Measurements from ENCODE around the gene SPATA9.

DNA sequence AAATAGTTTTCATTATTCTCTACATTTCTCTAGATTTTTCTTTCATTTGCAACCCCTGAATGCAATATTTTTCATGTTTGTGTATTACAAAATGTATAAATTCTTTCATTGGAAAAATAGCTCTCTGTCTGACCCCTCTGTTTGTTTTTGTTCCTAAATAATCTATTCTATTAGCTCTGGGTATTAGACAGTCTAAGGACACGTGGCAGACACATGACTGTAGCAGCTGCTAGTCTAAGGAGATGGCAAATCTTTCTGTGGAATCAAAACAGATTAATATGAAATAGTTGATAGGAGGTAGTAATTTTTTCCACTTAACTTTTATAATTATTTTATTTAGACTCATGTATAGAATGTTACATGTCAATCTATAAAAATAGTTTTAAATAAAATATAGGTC lies 21.4 kb upstream of the SPATA9 start:
- TF ChIP-seq, protein P1, sequence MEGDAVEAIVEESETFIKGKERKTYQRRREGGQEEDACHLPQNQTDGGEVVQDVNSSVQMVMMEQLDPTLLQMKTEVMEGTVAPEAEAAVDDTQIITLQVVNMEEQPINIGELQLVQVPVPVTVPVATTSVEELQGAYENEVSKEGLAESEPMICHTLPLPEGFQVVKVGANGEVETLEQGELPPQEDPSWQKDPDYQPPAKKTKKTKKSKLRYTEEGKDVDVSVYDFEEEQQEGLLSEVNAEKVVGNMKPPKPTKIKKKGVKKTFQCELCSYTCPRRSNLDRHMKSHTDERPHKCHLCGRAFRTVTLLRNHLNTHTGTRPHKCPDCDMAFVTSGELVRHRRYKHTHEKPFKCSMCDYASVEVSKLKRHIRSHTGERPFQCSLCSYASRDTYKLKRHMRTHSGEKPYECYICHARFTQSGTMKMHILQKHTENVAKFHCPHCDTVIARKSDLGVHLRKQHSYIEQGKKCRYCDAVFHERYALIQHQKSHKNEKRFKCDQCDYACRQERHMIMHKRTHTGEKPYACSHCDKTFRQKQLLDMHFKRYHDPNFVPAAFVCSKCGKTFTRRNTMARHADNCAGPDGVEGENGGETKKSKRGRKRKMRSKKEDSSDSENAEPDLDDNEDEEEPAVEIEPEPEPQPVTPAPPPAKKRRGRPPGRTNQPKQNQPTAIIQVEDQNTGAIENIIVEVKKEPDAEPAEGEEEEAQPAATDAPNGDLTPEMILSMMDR (IDR thresholded peaks at IDR 0.05): no peak
- TF ChIP-seq POLR2A (IDR thresholded peaks at IDR 0.05): no peak
